NCI-H510A treated with DMSO at 0.1 percent for 48 hours (cell line): ENCODE results near the gene CFAP126.
A peak's percentile ranks its signal among the peaks of the same experiment; 100 is the strongest.
"Not testable (repeated sequence)": the region's sequence is repeated elsewhere in the genome, so short reads cannot be mapped to it uniquely, and the experiment has no call there.

Experiments
- DNase-seq: peaks from one replicate; lab custom pipeline; 2025; lab: John Stamatoyannopoulos, UW

Gene CFAP126

GRCh38 chr1:161367684-161368400 lies at the start of gene CFAP126:
CFAP126 (minus strand) TSS chr1:161367876; CDS start chr1:161367868, 8 bp downstream.
- peak; percentile 52 for DNase-seq

GRCh38 chr1:161413050-161413449 lies 45.4 kb upstream of the CFAP126 start:
- DNase-seq = not testable (repeated sequence)

- not testable (repeated sequence) for DNase-seq
Observed at GRCh38 chr1:161410636-161410970, 42.9 kb upstream of the CFAP126 start.

GRCh38 chr1:161409848-161410635 lies 42.4 kb upstream of the CFAP126 start:
- DNase-seq = not testable (repeated sequence)

- no peak for DNase-seq
Observed at GRCh38 chr1:161408429-161409052, 40.9 kb upstream of the CFAP126 start.

- no peak for DNase-seq
Observed at GRCh38 chr1:161407451-161407985, 39.8 kb upstream of the CFAP126 start.

GRCh38 chr1:161406551-161406950 lies 38.9 kb upstream of the CFAP126 start:
- DNase-seq = not testable (repeated sequence)

- no peak for DNase-seq
Observed at GRCh38 chr1:161404051-161404597, 36.4 kb upstream of the CFAP126 start.

GRCh38 chr1:161402446-161402845 lies 34.8 kb upstream of the CFAP126 start:
- DNase-seq = no peak

- peak; percentile 82 for DNase-seq
Observed at GRCh38 chr1:161399257-161399998, 31.8 kb upstream of the CFAP126 start.

- no peak for DNase-seq
Observed at GRCh38 chr1:161398900-161399256, 31.2 kb upstream of the CFAP126 start.

GRCh38 chr1:161397038-161397437 lies 29.4 kb upstream of the CFAP126 start:
- not testable (repeated sequence) for DNase-seq

GRCh38 chr1:161393151-161393550 lies 25.5 kb upstream of the CFAP126 start:
- no peak for DNase-seq

GRCh38 chr1:161391611-161392010 lies 23.9 kb upstream of the CFAP126 start:
- no peak for DNase-seq

GRCh38 chr1:161391136-161391535 lies 23.5 kb upstream of the CFAP126 start:
- not testable (repeated sequence) for DNase-seq

- DNase-seq = peak; percentile 17
Observed at GRCh38 chr1:161390559-161390858, 22.8 kb upstream of the CFAP126 start.

- peak; percentile 89 for DNase-seq
Observed at GRCh38 chr1:161389691-161390558, 22.2 kb upstream of the CFAP126 start.

- not testable (repeated sequence) for DNase-seq
Observed at GRCh38 chr1:161389158-161389557, 21.5 kb upstream of the CFAP126 start.

GRCh38 chr1:161388639-161389038 lies 21.0 kb upstream of the CFAP126 start:
- no peak for DNase-seq

- DNase-seq = peak; percentile 67
Observed at GRCh38 chr1:161382214-161383019, 14.7 kb upstream of the CFAP126 start.
